ENCODE data around the gene KLK13.

Gene KLK13

GRCh38 chr19:51093101-51093500 is 28.2 kb upstream of the KLK13 start:
- no peak for DNase-seq (ENCODE audit: low read depth in 3 of 3, low spot score in 1 of 3)

- DNase-seq (ENCODE audit: low read depth in 3 of 3, low spot score in 1 of 3): no peak
Measured at GRCh38 chr19:51091895-51092873, 27.3 kb upstream of the KLK13 start.

- no peak for DNase-seq (ENCODE audit: low read depth in 3 of 3, low spot score in 1 of 3)
Measured at GRCh38 chr19:51091126-51091525, 26.2 kb upstream of the KLK13 start.

- no peak for DNase-seq (ENCODE audit: low read depth in 3 of 3, low spot score in 1 of 3)
Measured at GRCh38 chr19:51090471-51090870, 25.6 kb upstream of the KLK13 start.

- no peak for DNase-seq (ENCODE audit: low read depth in 3 of 3, low spot score in 1 of 3)
Measured at GRCh38 chr19:51089786-51090185, 24.9 kb upstream of the KLK13 start.

- no peak for DNase-seq (ENCODE audit: low read depth in 3 of 3, low spot score in 1 of 3)
Measured at GRCh38 chr19:51086153-51086850, 21.4 kb upstream of the KLK13 start.

GRCh38 chr19:51084505-51084904 is 19.6 kb upstream of the KLK13 start:
- DNase-seq (ENCODE audit: low read depth in 3 of 3, low spot score in 1 of 3): no peak

GRCh38 chr19:51083783-51084182 is 18.9 kb upstream of the KLK13 start:
- DNase-seq (ENCODE audit: low read depth in 3 of 3, low spot score in 1 of 3): no peak

GRCh38 chr19:51083181-51083580 is 18.3 kb upstream of the KLK13 start:
- DNase-seq (ENCODE audit: low read depth in 3 of 3, low spot score in 1 of 3): no peak

GRCh38 chr19:51082611-51083010 is 17.7 kb upstream of the KLK13 start, which contains the start of gene KLK14:
TSS of gene KLK14 (minus strand) at chr19:51082887. CDS start at chr19:51082614, 273 bp downstream.
- no peak for DNase-seq (ENCODE audit: low read depth in 3 of 3, low spot score in 1 of 3)

GRCh38 chr19:51081476-51081875 is 16.6 kb upstream of the KLK13 start:
- no peak for DNase-seq (ENCODE audit: low read depth in 3 of 3, low spot score in 1 of 3)

GRCh38 chr19:51079481-51080110 is 14.7 kb upstream of the KLK13 start:
- no peak for DNase-seq (ENCODE audit: low read depth in 3 of 3, low spot score in 1 of 3)

- no peak for DNase-seq (ENCODE audit: low read depth in 3 of 3, low spot score in 1 of 3)
Measured at GRCh38 chr19:51078731-51079130, 13.8 kb upstream of the KLK13 start.

GRCh38 chr19:51078104-51078503 is 13.2 kb upstream of the KLK13 start:
- no peak for DNase-seq (ENCODE audit: low read depth in 3 of 3, low spot score in 1 of 3)

GRCh38 chr19:51076631-51077213 is 11.8 kb upstream of the KLK13 start:
- DNase-seq (ENCODE audit: low read depth in 3 of 3, low spot score in 1 of 3): no peak

- no peak for DNase-seq (ENCODE audit: low read depth in 3 of 3, low spot score in 1 of 3)
Measured at GRCh38 chr19:51075998-51076397, 11.1 kb upstream of the KLK13 start.

- no peak for DNase-seq (ENCODE audit: low read depth in 3 of 3, low spot score in 1 of 3)
Measured at GRCh38 chr19:51071095-51071405, 6.2 kb upstream of the KLK13 start.

GRCh38 chr19:51070334-51071094 is 5.6 kb upstream of the KLK13 start:
- no peak for DNase-seq (ENCODE audit: low read depth in 3 of 3, low spot score in 1 of 3)

- DNase-seq (ENCODE audit: low read depth in 3 of 3, low spot score in 1 of 3): no peak
Measured at GRCh38 chr19:51066393-51067186, 1.7 kb upstream of the KLK13 start.

All from stimulated activated CD4-positive, alpha-beta T cell treated with anti-CD3 and anti-CD28 coated beads, TNF-alpha, amount 100 ng/mL, for 1 hour (primary cell).